HG03108 (cell line): Measurements from ENCODE around the gene JAKMIP2.

ENCODE experiments used
- ATAC-seq: cut with Tn5 transposase; IDR thresholded peaks from one replicate; pipeline ENCODE4 v1.9.1; 2021; ENCODE audit warnings: moderate library complexity; ENCODE audit not compliant: unreplicated experiment

JAKMIP2 gene

GRCh38 chr5:147704544-147704943 is 78.0 kb downstream of the JAKMIP2 start:
- no peak for ATAC-seq

GRCh38 chr5:147701468-147701867 is 81.1 kb downstream of the JAKMIP2 start:
- ATAC-seq: no peak

- no peak for ATAC-seq
Measured at GRCh38 chr5:147699496-147700088, 82.9 kb downstream of the JAKMIP2 start.

- ATAC-seq: no peak
Measured at GRCh38 chr5:147697380-147697779, 85.1 kb downstream of the JAKMIP2 start.

- no peak for ATAC-seq
Measured at GRCh38 chr5:147694772-147695171, 87.8 kb downstream of the JAKMIP2 start.

GRCh38 chr5:147693233-147693632 is 89.3 kb downstream of the JAKMIP2 start:
- ATAC-seq: no peak

GRCh38 chr5:147691130-147691529 is 91.4 kb downstream of the JAKMIP2 start:
- ATAC-seq: no peak

GRCh38 chr5:147690595-147690994 is 91.9 kb downstream of the JAKMIP2 start:
- ATAC-seq: no peak

GRCh38 chr5:147689426-147689825 is 93.1 kb downstream of the JAKMIP2 start:
- ATAC-seq: no peak

GRCh38 chr5:147688656-147689356 is 93.7 kb downstream of the JAKMIP2 start:
- no peak for ATAC-seq

- no peak for ATAC-seq
Measured at GRCh38 chr5:147687118-147687517, 95.4 kb downstream of the JAKMIP2 start.

GRCh38 chr5:147686421-147686820 is 96.1 kb downstream of the JAKMIP2 start:
- ATAC-seq: no peak

- no peak for ATAC-seq
Measured at GRCh38 chr5:147685993-147686392, 96.5 kb downstream of the JAKMIP2 start.

- no peak for ATAC-seq
Measured at GRCh38 chr5:147675168-147675567, 107.4 kb downstream of the JAKMIP2 start.

- no peak for ATAC-seq
Measured at GRCh38 chr5:147674411-147674810, 108.1 kb downstream of the JAKMIP2 start.

GRCh38 chr5:147673791-147674190 is 108.7 kb downstream of the JAKMIP2 start:
- ATAC-seq: no peak

GRCh38 chr5:147673266-147673665 is 109.3 kb downstream of the JAKMIP2 start:
- ATAC-seq: no peak

- ATAC-seq: no peak
Measured at GRCh38 chr5:147671365-147671764, 111.2 kb downstream of the JAKMIP2 start.

- ATAC-seq: no peak
Measured at GRCh38 chr5:147670815-147671214, 111.7 kb downstream of the JAKMIP2 start.

- no peak for ATAC-seq
Measured at GRCh38 chr5:147669169-147669869, 113.2 kb downstream of the JAKMIP2 start.

GRCh38 chr5:147668385-147668784 is 114.1 kb downstream of the JAKMIP2 start:
- no peak for ATAC-seq

- ATAC-seq: no peak
Measured at GRCh38 chr5:147667363-147667762, 115.2 kb downstream of the JAKMIP2 start.
